ENCODE measurements around the gene KIFAP3.

DNA sequence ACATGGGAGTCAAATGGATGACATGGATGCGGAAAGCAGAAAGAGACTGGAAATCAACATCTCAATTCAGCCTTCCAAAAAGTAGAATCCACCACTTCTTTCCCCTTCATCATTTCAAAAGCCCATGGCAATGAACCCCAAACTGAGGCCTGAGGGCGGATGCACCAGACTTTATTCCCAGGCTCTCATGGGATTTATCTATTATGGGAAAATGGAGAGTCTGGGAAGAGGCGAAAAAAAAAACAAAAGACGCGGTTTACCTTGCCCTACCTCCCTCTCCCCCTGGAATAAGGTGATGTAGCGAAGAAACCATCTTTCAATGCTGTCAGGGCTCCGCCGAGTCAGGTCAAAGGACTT is 624 bp downstream of the KIFAP3 start:
- TF ChIP-seq YY1 (IDR thresholded peaks at IDR 0.05; ENCODE audit: insufficient read depth, insufficient read length): no peak
- TF ChIP-seq ZNF274 (IDR thresholded peaks at IDR 0.05; ENCODE audit: low read depth, low read length): no peak

Data from NT2/D1 (cell line).